ENCODE data around the gene YWHAQ. TPM values are rescaled to one million over a fixed set of nuclear protein-coding genes. Genes with fewer than 3 reads are reported as not detected.

The YWHAQ gene
- total RNA-seq, 1 donor = 242 TPM

- Histone ChIP-seq H3K36me3 (ENCODE audit: insufficient read depth, low read length) (peaks cover 31% of the 10 kb centered on the region), H3K4me3 (ENCODE audit: insufficient read depth, low read length) (no peak overlapping the region), H4K20me1 (ENCODE audit: insufficient read depth, low read length) (peaks cover 58% of the 10 kb centered on the region), H3K9me3 (ENCODE audit: low read depth, low read length) (peaks cover 4% of the 10 kb centered on the region), H3K27me3 (ENCODE audit: insufficient read depth, low read length) (no peaks in the 10 kb centered on the region), H3K4me2 (ENCODE audit: insufficient read depth, low read length) (peak overlapping the region; percentile 12), H3K79me2 (ENCODE audit: insufficient read depth, low read length) (peaks cover 86% of the 10 kb centered on the region), H3K4me1 (ENCODE audit: insufficient read depth, low read length) (peaks cover 47% of the 10 kb centered on the region), H3K27ac (ENCODE audit: low read depth, low read length) (peak overlapping the region; percentile 92), H2AFZ (ENCODE audit: low read length) (no peak overlapping the region)
- DNase-seq (ENCODE audit: insufficient read length, low spot score, missing footprints) = peak; percentile 79
- TF ChIP-seq CTCF (IDR thresholded peaks at IDR 0.05; ENCODE audit: extremely low read depth, low read depth, low read length) = no peak
These were observed 36.3 kb downstream of the YWHAQ start for GRCh38 chr2:9594366-9595054.

- H3K4me3 ChIP-seq (ENCODE audit: insufficient read depth, low read length) = no peak overlapping the region
- TF ChIP-seq CTCF (IDR thresholded peaks at IDR 0.05; ENCODE audit: extremely low read depth, low read depth, low read length) = no peak
- H3K79me2 ChIP-seq (ENCODE audit: insufficient read depth, low read length) = peaks cover 86% of the 10 kb centered on the region
- peaks cover 47% of the 10 kb centered on the region for H3K4me1 ChIP-seq (ENCODE audit: insufficient read depth, low read length)
- peaks cover 54% of the 10 kb centered on the region for H4K20me1 ChIP-seq (ENCODE audit: insufficient read depth, low read length)
- no peak overlapping the region for H2AFZ ChIP-seq (ENCODE audit: low read length)
- H3K4me2 ChIP-seq (ENCODE audit: insufficient read depth, low read length) = peak overlapping the region; percentile 12
- H3K36me3 ChIP-seq (ENCODE audit: insufficient read depth, low read length) = peaks cover 30% of the 10 kb centered on the region
- H3K27me3 ChIP-seq (ENCODE audit: insufficient read depth, low read length) = no peaks in the 10 kb centered on the region
- no peaks in the 10 kb centered on the region for H3K9me3 ChIP-seq (ENCODE audit: low read depth, low read length)
- no peak for DNase-seq (ENCODE audit: insufficient read length, low spot score, missing footprints)
- H3K27ac ChIP-seq (ENCODE audit: low read depth, low read length) = peak overlapping the region; percentile 92
These were observed 36.9 kb downstream of the YWHAQ start for GRCh38 chr2:9593925-9594324.

GRCh38 chr2:9592699-9593098, 38.1 kb downstream of the YWHAQ start:
- H3K4me1 ChIP-seq (ENCODE audit: insufficient read depth, low read length) = peaks cover 47% of the 10 kb centered on the region
- peaks cover 87% of the 10 kb centered on the region for H3K79me2 ChIP-seq (ENCODE audit: insufficient read depth, low read length)
- peak overlapping the region; percentile 12 for H3K27ac ChIP-seq (ENCODE audit: low read depth, low read length)
- H2AFZ ChIP-seq (ENCODE audit: low read length) = no peak overlapping the region
- no peak overlapping the region for H3K4me3 ChIP-seq (ENCODE audit: insufficient read depth, low read length)
- DNase-seq (ENCODE audit: insufficient read length, low spot score, missing footprints) = no peak
- peaks cover 46% of the 10 kb centered on the region for H4K20me1 ChIP-seq (ENCODE audit: insufficient read depth, low read length)
- no peaks in the 10 kb centered on the region for H3K9me3 ChIP-seq (ENCODE audit: low read depth, low read length)
- no peaks in the 10 kb centered on the region for H3K27me3 ChIP-seq (ENCODE audit: insufficient read depth, low read length)
- no peak for TF ChIP-seq CTCF (IDR thresholded peaks at IDR 0.05; ENCODE audit: extremely low read depth, low read depth, low read length)
- H3K4me2 ChIP-seq (ENCODE audit: insufficient read depth, low read length) = no peak overlapping the region
- peaks cover 30% of the 10 kb centered on the region for H3K36me3 ChIP-seq (ENCODE audit: insufficient read depth, low read length)

- Histone ChIP-seq H3K27ac (ENCODE audit: low read depth, low read length) (no peak overlapping the region), H2AFZ (ENCODE audit: low read length) (no peak overlapping the region), H3K79me2 (ENCODE audit: insufficient read depth, low read length) (peaks cover 86% of the 10 kb centered on the region), H3K4me2 (ENCODE audit: insufficient read depth, low read length) (no peak overlapping the region), H3K27me3 (ENCODE audit: insufficient read depth, low read length) (no peaks in the 10 kb centered on the region), H3K9me3 (ENCODE audit: low read depth, low read length) (no peaks in the 10 kb centered on the region), H3K4me3 (ENCODE audit: insufficient read depth, low read length) (no peak overlapping the region), H4K20me1 (ENCODE audit: insufficient read depth, low read length) (peaks cover 33% of the 10 kb centered on the region), H3K36me3 (ENCODE audit: insufficient read depth, low read length) (peaks cover 41% of the 10 kb centered on the region), H3K4me1 (ENCODE audit: insufficient read depth, low read length) (peaks cover 33% of the 10 kb centered on the region)
- no peak for TF ChIP-seq CTCF (IDR thresholded peaks at IDR 0.05; ENCODE audit: extremely low read depth, low read depth, low read length)
- no peak for DNase-seq (ENCODE audit: insufficient read length, low spot score, missing footprints)
These were observed 40.2 kb downstream of the YWHAQ start for GRCh38 chr2:9590641-9591040.

All from osteoblast (primary cell).